Mesenteric fat pad (tissue), 1 donor: Measurements from ENCODE around the gene EGR2. TPM values are rescaled to one million over a fixed set of nuclear protein-coding genes. Genes with fewer than 3 reads are reported as not detected.

Source experiments
- total RNA-seq: library from RNA; stranded (reverse); fragmentation: NEBNext Ultra II Directional; extraction: Animal tissue kit (Norgen Biotek cat#: 25700); gene quantifications from one replicate; pipeline ENCODE4 v1.2.1, GENCODE V29; 2021
- donor health status: DM: yes; HTN: yes; CAD: no.

Gene EGR2
- total RNA-seq, 1 donor from 2014 or later, result 21.1 TPM

Other genes starting within 250 kb of the EGR2 start
- gene ADO, start 11.6 kb downstream of the EGR2 start, total RNA-seq, result 18.5 TPM